Measurements from ENCODE around the gene ALDH4A1.

ALDH4A1 gene

GRCh38 chr1:18902523-18903290 lies at the start of gene ALDH4A1:
Gene ALDH4A1 (minus strand): TSS chr1:18902555. CDS start chr1:18902523, 32 bp downstream.
- DNase-seq = peak; percentile 88 to 92

- peak; percentile 55 to 60 for DNase-seq
Measured at GRCh38 chr1:18951818-18952391, 49.5 kb upstream of the ALDH4A1 start.

GRCh38 chr1:18951416-18951815 lies 49.1 kb upstream of the ALDH4A1 start:
- peak in 1 of 2 donors; percentile 22 for DNase-seq

GRCh38 chr1:18950401-18951026 lies 48.2 kb upstream of the ALDH4A1 start:
- peak in 1 of 2 donors; percentile 24 for DNase-seq

GRCh38 chr1:18949686-18950400 lies 47.5 kb upstream of the ALDH4A1 start:
- DNase-seq = no peak

GRCh38 chr1:18948913-18949685 lies 46.7 kb upstream of the ALDH4A1 start:
- DNase-seq = no peak

GRCh38 chr1:18948048-18948912 lies 45.9 kb upstream of the ALDH4A1 start:
- peak; percentile 58 to 81 for DNase-seq

- no peak for DNase-seq
Measured at GRCh38 chr1:18947570-18947969, 45.2 kb upstream of the ALDH4A1 start.

- no peak for DNase-seq
Measured at GRCh38 chr1:18946550-18947381, 44.4 kb upstream of the ALDH4A1 start.

- no peak for DNase-seq
Measured at GRCh38 chr1:18945401-18945849, 43.1 kb upstream of the ALDH4A1 start.

- DNase-seq = no peak
Measured at GRCh38 chr1:18944810-18945209, 42.5 kb upstream of the ALDH4A1 start.

GRCh38 chr1:18943914-18944572 lies 41.7 kb upstream of the ALDH4A1 start:
- DNase-seq = no peak

GRCh38 chr1:18943162-18943561 lies 40.8 kb upstream of the ALDH4A1 start:
- no peak for DNase-seq

GRCh38 chr1:18942340-18942739 lies 40.0 kb upstream of the ALDH4A1 start:
- DNase-seq = no peak

GRCh38 chr1:18941221-18942141 lies 39.1 kb upstream of the ALDH4A1 start:
- no peak for DNase-seq

- DNase-seq = no peak
Measured at GRCh38 chr1:18940303-18941020, 38.1 kb upstream of the ALDH4A1 start.

GRCh38 chr1:18939398-18940302 lies 37.3 kb upstream of the ALDH4A1 start:
- DNase-seq = no peak

Measured in activated CD4-positive, alpha-beta T cell treated with anti-CD3 and anti-CD28 coated beads for 4 hours (primary cell).